ENCODE results near the gene RHOT1. TPM values are rescaled to one million over a fixed set of nuclear protein-coding genes. Genes with fewer than 3 reads are reported as not detected.
"Not testable (repeated sequence)": the region's sequence is repeated elsewhere in the genome, so short reads cannot be mapped to it uniquely, and the experiment has no call there.

The RHOT1 gene
- total RNA-seq, 4 donors from 2014 or later, result 17.3 to 34.9 (median 21.9) TPM

DNA sequence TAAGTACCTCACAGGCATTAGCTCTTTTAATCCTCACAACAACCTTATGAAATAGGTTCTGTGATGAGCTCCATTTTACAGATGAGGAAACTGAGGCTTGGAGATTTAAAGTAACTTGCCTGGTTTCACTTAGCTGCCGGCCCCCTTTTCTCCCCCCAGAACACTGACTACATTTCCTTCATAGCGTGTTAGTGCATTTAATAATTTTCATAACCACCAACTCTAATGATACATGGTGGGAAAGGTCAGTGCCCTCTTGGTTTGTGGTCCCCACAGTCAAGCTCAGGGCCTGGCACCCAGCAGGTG lies 16.5 kb upstream of the RHOT1 start:
- no peaks in the 10 kb centered on the region for H3K27me3 ChIP-seq
- TF ChIP-seq POLR2A (IDR thresholded peaks at IDR 0.05) (no peak), CTCF (IDR thresholded peaks at IDR 0.05) (no peak)
- H3K27ac ChIP-seq, result no peak overlapping the region
- peaks cover 7 to 28% (median 15%) of the 10 kb centered on the region in 3 donors for H3K4me1 ChIP-seq
- WGBS, 2 donors, result 86 to 92% methylated on average over 2 of the region's 2 CpGs
- H3K4me3 ChIP-seq, result no peak overlapping the region
- no peak for DNase-seq
- intact Hi-C loops (cut with DNase I), result no loop called here
- H3K36me3 ChIP-seq, result no peaks in the 10 kb centered on the region
- H3K9me3 ChIP-seq, result no peaks in the 10 kb centered on the region

DNA sequence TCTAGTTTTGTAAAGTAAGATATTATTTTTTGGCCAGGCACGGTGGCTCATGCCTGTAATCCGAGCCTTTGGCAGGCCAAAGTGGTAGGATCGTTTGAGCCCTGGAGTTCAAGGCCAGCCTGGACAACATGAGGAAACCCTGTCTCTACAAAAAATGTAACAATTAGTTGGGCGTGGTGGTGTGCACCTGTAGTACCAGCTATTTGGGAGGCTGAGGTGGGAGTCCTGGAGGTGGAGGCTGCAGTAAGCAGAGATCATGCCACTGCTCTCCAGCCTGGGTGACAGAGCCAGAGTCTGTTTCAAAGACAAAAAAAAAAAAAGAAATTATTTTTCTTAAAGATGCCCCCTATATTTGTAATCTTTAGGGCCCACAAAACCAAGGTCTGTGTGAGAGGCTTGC lies 16.0 kb upstream of the RHOT1 start:
- TF ChIP-seq POLR2A (IDR thresholded peaks at IDR 0.05), result no peak
- no peak for TF ChIP-seq CTCF (IDR thresholded peaks at IDR 0.05)
- DNase-seq, result no peak
- 81 to 89% methylated on average over 1 to 4 of the region's 4 CpGs for WGBS, 2 donors
- Histone ChIP-seq H3K4me3 (no peak overlapping the region), H3K9me3 (no peaks in the 10 kb centered on the region), H3K4me1 (peaks cover 7 to 28% (median 15%) of the 10 kb centered on the region in 3 donors), H3K36me3 (no peaks in the 10 kb centered on the region), H3K27me3 (no peaks in the 10 kb centered on the region), H3K27ac (peak overlapping the region in 2 of 4 donors; percentile 91 to 92)
- intact Hi-C loops (cut with DNase I), result no loop called here

DNA sequence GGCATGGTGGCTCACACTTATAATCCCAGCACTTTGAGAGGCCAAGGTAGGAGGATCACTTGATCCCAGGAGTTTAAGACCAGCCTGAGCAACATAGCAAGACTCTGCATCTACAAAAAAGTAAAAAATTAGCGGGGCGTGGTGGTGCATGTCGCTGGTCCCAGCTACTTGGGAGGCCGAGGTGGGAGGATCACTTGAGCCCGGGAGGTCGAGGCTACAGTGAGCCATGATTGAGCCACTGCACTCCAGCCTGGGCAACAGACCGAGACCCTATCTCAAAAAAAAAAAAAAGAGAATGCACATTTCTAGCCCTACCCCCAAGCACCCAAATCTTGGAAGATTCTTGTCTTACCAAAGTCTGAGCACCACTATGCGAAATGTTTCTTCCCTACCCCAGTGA lies 15.6 kb upstream of the RHOT1 start:
- Histone ChIP-seq H3K4me3 (peak overlapping the region in 3 of 4 donors; percentile 53 to 73 (median 62)), H3K4me1 (peaks cover 7 to 28% (median 15%) of the 10 kb centered on the region in 3 donors), H3K27me3 (no peaks in the 10 kb centered on the region), H3K9me3 (no peaks in the 10 kb centered on the region), H3K36me3 (no peaks in the 10 kb centered on the region), H3K27ac (peak overlapping the region; percentile 82 to 97 (median 92))
- no peak for TF ChIP-seq POLR2A (IDR thresholded peaks at IDR 0.05)
- TF ChIP-seq CTCF (IDR thresholded peaks at IDR 0.05), result no peak
- 84% methylated on average over 8 of the region's 8 CpGs for WGBS, 2 donors
- DNase-seq, result no peak
- intact Hi-C loops (cut with DNase I), result no loop called here

DNA sequence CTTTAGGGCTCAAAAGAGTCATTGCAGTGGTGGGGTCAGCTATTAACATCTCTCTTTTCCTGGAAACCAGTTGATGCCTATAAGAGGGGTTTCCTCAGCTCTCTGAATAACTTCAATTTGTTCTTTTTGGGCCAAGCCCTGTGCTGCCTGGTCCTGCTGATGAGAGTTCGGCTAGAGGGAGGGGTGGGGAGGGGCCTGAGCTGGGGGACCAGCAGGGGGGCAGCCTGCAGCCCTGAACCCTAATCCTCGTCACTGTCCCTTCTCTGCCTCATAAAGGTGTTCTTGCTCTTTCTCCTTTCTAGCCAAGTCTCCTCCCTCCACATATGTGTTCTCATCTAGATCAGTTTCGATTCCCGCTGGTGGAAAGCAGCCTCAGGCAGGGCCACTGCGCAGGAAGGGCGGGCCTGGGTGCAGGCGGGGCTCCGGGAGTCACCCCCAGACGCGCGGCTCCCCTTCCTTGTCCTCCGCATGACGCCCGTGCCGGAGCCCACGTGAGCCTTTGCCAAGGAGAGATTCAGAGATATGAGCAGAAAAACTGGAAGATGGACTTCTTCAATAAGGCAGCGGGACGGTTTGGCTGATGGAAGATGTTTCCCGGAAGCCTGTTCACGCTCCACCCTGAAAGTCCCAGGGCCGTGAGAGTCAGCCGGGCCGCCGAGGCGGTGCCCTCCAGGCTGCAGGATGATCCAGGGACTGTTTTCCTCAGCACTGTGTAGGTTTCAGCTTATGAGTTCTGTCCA lies 15.0 kb upstream of the RHOT1 start:
- peak in 2 of 4 donors; percentile 35 to 60 for TF ChIP-seq POLR2A (IDR thresholded peaks at IDR 0.05)
- TF ChIP-seq CTCF (IDR thresholded peaks at IDR 0.05), result peak in 1 of 6 experiments; percentile 9
- Histone ChIP-seq H3K27me3 (no peaks in the 10 kb centered on the region), H3K36me3 (no peaks in the 10 kb centered on the region), H3K4me1 (peaks cover 7 to 28% (median 15%) of the 10 kb centered on the region in 3 donors), H3K27ac (peak overlapping the region; percentile 82 to 97 (median 92)), H3K9me3 (no peaks in the 10 kb centered on the region), H3K4me3 (peak overlapping the region; percentile 39 to 73 (median 58))
- intact Hi-C loops (cut with DNase I), result no loop called here
- peak; percentile 53 for DNase-seq
- 0% methylated on average over 8 to 25 of the region's 25 CpGs for WGBS, 2 donors

- H3K36me3 ChIP-seq; H3K9me3 ChIP-seq; DNase-seq; intact Hi-C loops (cut with DNase I); H3K27me3 ChIP-seq: not testable (repeated sequence)
- 33 to 36% methylated on average over 7 of the region's 7 CpGs for WGBS, 2 donors
- Histone ChIP-seq H3K4me3 (peak overlapping the region; percentile 3 to 73 (median 58)), H3K27ac (peak overlapping the region; percentile 21 to 92 (median 56)), H3K4me1 (peaks cover 7 to 28% (median 15%) of the 10 kb centered on the region in 3 donors)
These were observed 13.8 kb upstream of the RHOT1 start for GRCh38 chr17:32128470-32128869.
